ENCODE results near the gene RFX4. TPM values are rescaled to one million over a fixed set of nuclear protein-coding genes. Genes with fewer than 3 reads are reported as not detected.

The RFX4 gene
- total and polyA plus RNA-seq, 2 of the 8 experiments (the other 6 are each of a cell fraction or from before 2014, with no cell fraction given), result 0.06 TPM; not detected in 1

- TF ChIP-seq GABPA (IDR thresholded peaks at IDR 0.05; ENCODE audit: borderline replicate concordance, insufficient read depth, low read length) (no peak), TAF7 (optimal IDR thresholded peaks at IDR 0.05; ENCODE audit: borderline replicate concordance, low read depth, low read length) (peak; percentile 51), POLR2A (IDR thresholded peaks at IDR 0.05; ENCODE audit: control extremely low read depth in 1 of 2, low read depth in 2 of 2, low read length in 2 of 2) (no peak), SUZ12 (IDR thresholded peaks at IDR 0.05; ENCODE audit: low read length) (peak; percentile 75), CHD2 (IDR thresholded peaks at IDR 0.05; ENCODE audit: low read length) (no peak), CHD1 (IDR thresholded peaks at IDR 0.05; ENCODE audit: low read depth, low read length) (no peak), HDAC2 (IDR thresholded peaks at IDR 0.05; ENCODE audit: borderline replicate concordance in 1 of 2, low read depth in 2 of 2, low read length in 2 of 2) (0 out of 4 replicates have a peak, but pooled peaks of 1 of the 2 experiments have one; percentile 35), ASH2L (IDR thresholded peaks at IDR 0.05; ENCODE audit: low read length) (peak; percentile 74), SP1 (IDR thresholded peaks at IDR 0.05; ENCODE audit: low read depth, low read length) (peak; percentile 81), RBBP5 (IDR thresholded peaks at IDR 0.05; ENCODE audit: borderline replicate concordance, low read depth, low read length) (peak; percentile 17; the same call in 1 of the 2 replicates), EGR1 (IDR thresholded peaks at IDR 0.05; ENCODE audit: borderline replicate concordance, low read depth, low read length) (peak; percentile 65; the same call in 1 of the 2 replicates), TBP (IDR thresholded peaks at IDR 0.05; ENCODE audit: low read depth, low read length) (no peak), KDM1A (IDR thresholded peaks at IDR 0.05; ENCODE audit: borderline replicate concordance, low read length) (peak; percentile 9; the same call in 1 of the 2 replicates)
- TF ChIP-seq, protein P1, sequence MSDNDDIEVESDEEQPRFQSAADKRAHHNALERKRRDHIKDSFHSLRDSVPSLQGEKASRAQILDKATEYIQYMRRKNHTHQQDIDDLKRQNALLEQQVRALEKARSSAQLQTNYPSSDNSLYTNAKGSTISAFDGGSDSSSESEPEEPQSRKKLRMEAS (IDR thresholded peaks at IDR 0.05), result 0 out of 2 replicates have a peak, but pooled peaks have one; percentile 11
These were observed 669 bp downstream of the RFX4 start (continued) for GRCh38 chr12:106583242-106584103.
